Psoas muscle (tissue), 8 donors: ENCODE data around the gene FUT7. TPM values are rescaled to one million over a fixed set of nuclear protein-coding genes. Genes with fewer than 3 reads are reported as not detected.

Source experiments
- ATAC-seq, 4 donors: fragments of 200-7000 bp; cut with Tn5 transposase; one replicate each; pipeline ENCODE4 v1.9.1; 2020; ENCODE audit warnings: moderate library complexity in 3 of 4, mild to moderate bottlenecking in 2 of 4
- DNase-seq, 2 donors: peaks; one replicate each; pipeline ENCODE4 v3.0.0-alpha.2; 2020
- H3K27ac ChIP-seq: fragments of 200-600 bp; one replicate; pipeline ENCODE4 v1.8.0; 2022
- H3K27me3 ChIP-seq, 3 donors: fragments of 200-600 bp in 1 of 3; one replicate each; pipeline versions ENCODE4 v1.6.1 to v1.8.0; 2013 to 2022; ENCODE audit warnings: low read length in 2 of 3, mild to moderate bottlenecking in 2 of 3, moderate library complexity in 1 of 3; ENCODE audit not compliant: insufficient read depth in 3 of 3
- H3K36me3 ChIP-seq, 2 donors: fragments of 200-600 bp in 1 of 2; one replicate each; pipeline versions ENCODE4 v1.6.1 to v1.8.0; 2013 to 2022; ENCODE audit warnings: low read depth in 1 of 2, mild to moderate bottlenecking in 1 of 2, moderate library complexity in 1 of 2; ENCODE audit not compliant: insufficient read depth in 1 of 2
- H3K4me1 ChIP-seq: fragments of 200-600 bp; one replicate; pipeline ENCODE4 v1.8.0; 2022
- H3K4me3 ChIP-seq: fragments of 200-600 bp; one replicate; pipeline ENCODE4 v1.8.0; 2022; ENCODE audit warnings: mild to moderate bottlenecking
- H3K9me3 ChIP-seq: fragments of 200-600 bp; one replicate; pipeline ENCODE4 v1.8.0; 2022
- CTCF ChIP-seq: fragments of 200-600 bp; IDR thresholded peaks from one replicate; pipeline ENCODE4 v1.8.0; 2022; ENCODE audit warnings: antibody characterized with exemption
- WGBS, 3 donors: extraction: QIAGEN DNeasy Blood & Tissue Kit; methylation state at CpG; one replicate each; pipeline versions ENCODE4 v1.1.6 to v1.1.7; 2013; 5-methylcytosine and 5-hydroxymethylcytosine counted together
- intact Hi-C, 2 donors: fragments of 100-400 bp; cut with DNase I; formaldehyde crosslinking; loops; one replicate each; pipeline versions ENCODE4 v1.11.0 to v1.14.2; 2022
- polyA plus RNA-seq, 3 donors: library from polyadenylated mRNA; stranded (reverse); fragments of 200-250 nt; gene quantifications; one replicate each; pipeline ENCODE4 v1.2.3, GENCODE V29; 2013
- total RNA-seq, 4 donors: library from RNA; stranded (reverse); fragmentation: NEBNext Ultra II Directional in 2 of 4; extraction: Animal tissue kit (Norgen Biotek cat#: 25700) in 2 of 4; gene quantifications; one replicate each; pipeline versions ENCODE4 v1.2.1 to v1.2.4, GENCODE V29; 2021 to 2023
- donor health status: healthy with polysubstance abuse.
- donor health status: DM: no; HTN: no; CAD: no; lungs with moderate emphysema.
- donor health status: Bipolar disorder and iron deficiency.
- donor health status: healthy.
- donor health status: DM: yes; HTN: yes; CAD: no.
- donor health status: DM: no; HTN: no; CAD: no.
- donor health status: DM: no; HTN: no; CAD: no.
- donor health status: DM: yes; HTN: yes; CAD: no.

Gene FUT7
- total and polyA plus RNA-seq, 7 donors = 0.01 to 0.08 (median 0.06) TPM; not detected in 4

GRCh38 chr9:137049544-137050449 is 17.9 kb upstream of the FUT7 start:
- H3K27me3 ChIP-seq = peaks cover 0 to 78% (median 31%) of the 10 kb centered on the region in 3 donors
- H3K9me3 ChIP-seq = no peaks in the 10 kb centered on the region
- TF ChIP-seq CTCF = peak; percentile 32
- no peak overlapping the region for H3K4me3 ChIP-seq
- no peaks in the 10 kb centered on the region for H3K36me3 ChIP-seq
- WGBS, 3 donors = 43 to 49% (median 46%) methylated on average over 38 of the region's 38 CpGs
- peaks cover 25% of the 10 kb centered on the region for H3K4me1 ChIP-seq
- no peak for DNase-seq
- ATAC-seq = peak in 2 of 4 donors; percentile 36 to 42
- intact Hi-C loops = no loop called here
- no peak overlapping the region for H3K27ac ChIP-seq

GRCh38 chr9:137048655-137049543 is 17.0 kb upstream of the FUT7 start:
- peaks cover 0 to 78% (median 29%) of the 10 kb centered on the region in 3 donors for H3K27me3 ChIP-seq
- no peak for TF ChIP-seq CTCF
- no peaks in the 10 kb centered on the region for H3K9me3 ChIP-seq
- peaks cover 27% of the 10 kb centered on the region for H3K4me1 ChIP-seq
- H3K27ac ChIP-seq = no peak overlapping the region
- ATAC-seq (peak in 2 of 4 donors; percentile 45 to 48), DNase-seq (no peak)
- 22 to 35% (median 23%) methylated on average over 39 to 72 of the region's 72 CpGs for WGBS, 3 donors
- no peaks in the 10 kb centered on the region for H3K36me3 ChIP-seq
- intact Hi-C loops = no loop called here
- H3K4me3 ChIP-seq = peak overlapping the region; percentile 30

- Histone ChIP-seq H3K9me3 (no peaks in the 10 kb centered on the region), H3K4me3 (peak within 1 kb of the TSS; percentile 69), H3K27me3 (peaks cover 0 to 60% (median 10%) of the 10 kb centered on the region in 3 donors), H3K4me1 (peaks cover 18% of the 10 kb centered on the region), H3K27ac (peak within 1 kb of the TSS; percentile 50), H3K36me3 (no peaks in the 10 kb centered on the region)
- TF ChIP-seq CTCF = peak; percentile 73
- ATAC-seq = peak; percentile 64 to 83 (median 70)
- DNase-seq = peak; percentile 76 to 82
- WGBS, 3 donors = 1 to 2% (median 1%) methylated on average over 46 to 57 of the region's 57 CpGs
- intact Hi-C loops = loop anchor here in 1 of 2 donors (2.0 kb wide), 1 partner anchor 19 kb away; no protein-coding TSS in a partner anchor
Observed at GRCh38 chr9:137046088-137046787, 14.3 kb upstream of the FUT7 start, which contains the start of gene NPDC1. Gene NPDC1 (minus strand): TSS chr9:137046177. CDS start chr9:137045989, 188 bp downstream.
